NCI-H1694 (cell line): ENCODE measurements around the gene KLHL29.

Experiments used
- DNase-seq: peaks from one replicate; lab custom pipeline; 2025; lab: John Stamatoyannopoulos, UW

Gene KLHL29

GRCh38 chr2:23449413-23449812 lies 64.4 kb downstream of the KLHL29 start:
- no peak for DNase-seq

- no peak for DNase-seq
Measured at GRCh38 chr2:23449831-23450331, 64.9 kb downstream of the KLHL29 start.

- no peak for DNase-seq
Measured at GRCh38 chr2:23452372-23452771, 67.4 kb downstream of the KLHL29 start.

GRCh38 chr2:23452853-23453420 lies 68.0 kb downstream of the KLHL29 start:
- no peak for DNase-seq

- no peak for DNase-seq
Measured at GRCh38 chr2:23453432-23453831, 68.5 kb downstream of the KLHL29 start.

- no peak for DNase-seq
Measured at GRCh38 chr2:23453836-23454460, 69.0 kb downstream of the KLHL29 start.

- DNase-seq = peak; percentile 50
Measured at GRCh38 chr2:23454501-23455120, 69.6 kb downstream of the KLHL29 start.

- DNase-seq = no peak
Measured at GRCh38 chr2:23456396-23456795, 71.4 kb downstream of the KLHL29 start.

GRCh38 chr2:23456881-23457760 lies 72.1 kb downstream of the KLHL29 start:
- no peak for DNase-seq

GRCh38 chr2:23457990-23458682 lies 73.2 kb downstream of the KLHL29 start:
- no peak for DNase-seq

- DNase-seq = no peak
Measured at GRCh38 chr2:23459032-23459431, 74.1 kb downstream of the KLHL29 start.

- DNase-seq = no peak
Measured at GRCh38 chr2:23460228-23460627, 75.2 kb downstream of the KLHL29 start.

GRCh38 chr2:23460993-23461392 lies 76.0 kb downstream of the KLHL29 start:
- DNase-seq = no peak

GRCh38 chr2:23464156-23464555 lies 79.2 kb downstream of the KLHL29 start:
- no peak for DNase-seq

GRCh38 chr2:23464905-23465537 lies 80.0 kb downstream of the KLHL29 start:
- DNase-seq = no peak

GRCh38 chr2:23465936-23466335 lies 81.0 kb downstream of the KLHL29 start:
- no peak for DNase-seq

- no peak for DNase-seq
Measured at GRCh38 chr2:23467618-23468017, 82.6 kb downstream of the KLHL29 start.

GRCh38 chr2:23468474-23469141 lies 83.6 kb downstream of the KLHL29 start:
- DNase-seq = no peak

GRCh38 chr2:23469142-23469540 lies 84.2 kb downstream of the KLHL29 start:
- no peak for DNase-seq

- DNase-seq = no peak
Measured at GRCh38 chr2:23475036-23475435, 90.1 kb downstream of the KLHL29 start.

- no peak for DNase-seq
Measured at GRCh38 chr2:23475473-23475872, 90.5 kb downstream of the KLHL29 start.
